Prostate gland (tissue), 2 donors: ENCODE results near the gene THAP12.

Source experiments
- CTCF ChIP-seq, 4 experiments: fragments of 200-600 bp in 2 of 4; fragments of 450-650 bp in 2 of 4; sonication (generic) in 2 of 4; IDR thresholded peaks; 1 replicate in 3 of 4; 2 replicates in 1 of 4; pipeline ENCODE4 v1.5.1; 2016 to 2019; ENCODE audit warnings: antibody characterized with exemption in 4 of 4, mild to moderate bottlenecking in 2 of 4, moderate library complexity in 2 of 4
- POLR2AphosphoS5 ChIP-seq: sonication (generic); formaldehyde crosslinking; IDR thresholded peaks from one replicate; pipeline ENCODE4 v1.6.1; 2017; ENCODE audit warnings: antibody characterized with exemption

GRCh38 chr11:76348348-76348747 lies 32.6 kb downstream of the THAP12 start:
- TF ChIP-seq CTCF (IDR thresholded peaks at IDR 0.05) = no peak
- no peak for TF ChIP-seq POLR2AphosphoS5
